ACC112 (cell line): ENCODE data around the gene KISS1.
A peak's percentile ranks its signal among the peaks of the same experiment; 100 is the strongest.

Experiments
- H2AFZ ChIP-seq: fragments of 200-600 bp; sonication (generic); one replicate; pipeline ENCODE4 v1.6.0; 2017; ENCODE audit warnings: antibody characterized with exemption, low read length; ENCODE audit not compliant: unreplicated experiment
- H3K27ac ChIP-seq: fragments of 200-600 bp; sonication (generic); 2 replicates; pipeline ENCODE4 v1.5.1; 2014; ENCODE audit warnings: low read depth, mild to moderate bottlenecking, antibody characterized with exemption, low read length, moderate library complexity
- H3K27me3 ChIP-seq: fragments of 200-600 bp; sonication (generic); 2 replicates; pipeline ENCODE4 v1.6.1; 2014; ENCODE audit warnings: mild to moderate bottlenecking, antibody characterized with exemption, low read length, moderate library complexity, mixed read lengths; ENCODE audit not compliant: insufficient read depth
- H3K36me3 ChIP-seq: fragments of 200-600 bp; sonication (generic); 2 replicates; pipeline ENCODE4 v1.6.1; 2016; ENCODE audit warnings: mild to moderate bottlenecking, antibody characterized with exemption, low read length, moderate library complexity, mixed read lengths; ENCODE audit not compliant: insufficient read depth
- H3K4me1 ChIP-seq: fragments of 200-600 bp; sonication (generic); one replicate; pipeline ENCODE4 v1.6.1; 2016; ENCODE audit warnings: low read length, mixed read lengths; ENCODE audit not compliant: insufficient read depth, unreplicated experiment, control insufficient read depth
- H3K4me3 ChIP-seq: fragments of 200-600 bp; sonication (generic); 2 replicates; pipeline ENCODE4 v1.5.1; 2014; ENCODE audit warnings: mild to moderate bottlenecking, low read depth, low read length
- H3K79me2 ChIP-seq: fragments of 200-600 bp; sonication (generic); one replicate; pipeline ENCODE4 v1.6.0; 2016; ENCODE audit warnings: low read length; ENCODE audit not compliant: control insufficient read depth, unreplicated experiment, insufficient read depth

The KISS1 gene

GRCh38 chr1:204192046-204192445 lies 4.2 kb downstream of the KISS1 start:
- no peaks in the 10 kb centered on the region for H3K36me3 ChIP-seq
- H3K27ac ChIP-seq, result no peak overlapping the region
- peaks cover 58% of the 10 kb centered on the region for H3K27me3 ChIP-seq
- no peaks in the 10 kb centered on the region for H3K79me2 ChIP-seq
- no peak overlapping the region for H3K4me3 ChIP-seq
- H3K4me1 ChIP-seq, result peaks cover 6% of the 10 kb centered on the region
- H2AFZ ChIP-seq, result no peak overlapping the region

- Histone ChIP-seq H3K27me3 (peaks cover 64% of the 10 kb centered on the region), H3K79me2 (no peaks in the 10 kb centered on the region), H3K4me3 (no peak overlapping the region), H3K4me1 (peaks cover 6% of the 10 kb centered on the region), H3K36me3 (no peaks in the 10 kb centered on the region), H3K27ac (no peak overlapping the region), H2AFZ (no peak overlapping the region)
Measured at GRCh38 chr1:204191456-204191855, 4.8 kb downstream of the KISS1 start.

- no peak overlapping the region for H3K27ac ChIP-seq
Measured at GRCh38 chr1:204190212-204191211, 5.8 kb downstream of the KISS1 start.

GRCh38 chr1:204188959-204189639 lies 7.2 kb downstream of the KISS1 start:
- no peaks in the 10 kb centered on the region for H3K36me3 ChIP-seq
- H3K4me1 ChIP-seq, result peaks cover 6% of the 10 kb centered on the region
- H3K27ac ChIP-seq, result no peak overlapping the region
- no peak overlapping the region for H2AFZ ChIP-seq
- peaks cover 70% of the 10 kb centered on the region for H3K27me3 ChIP-seq
- no peak overlapping the region for H3K4me3 ChIP-seq
- H3K79me2 ChIP-seq, result no peaks in the 10 kb centered on the region

More at GRCh38 chr1:204190212-204191211, 5.8 kb downstream of the KISS1 start:
- no peaks in the 10 kb centered on the region for H3K36me3 ChIP-seq
- H3K79me2 ChIP-seq, result no peaks in the 10 kb centered on the region
- H3K27me3 ChIP-seq, result peaks cover 70% of the 10 kb centered on the region
- peak overlapping the region; percentile 44 for H3K4me3 ChIP-seq
- no peak overlapping the region for H2AFZ ChIP-seq
- peaks cover 6% of the 10 kb centered on the region for H3K4me1 ChIP-seq

- Histone ChIP-seq H3K27me3 (peaks cover 53% of the 10 kb centered on the region), H3K79me2 (no peaks in the 10 kb centered on the region), H3K27ac (no peak overlapping the region), H3K36me3 (no peaks in the 10 kb centered on the region), H2AFZ (no peak overlapping the region), H3K4me1 (peaks cover 6% of the 10 kb centered on the region), H3K4me3 (no peak overlapping the region)
Measured at GRCh38 chr1:204186597-204186996, 9.7 kb downstream of the KISS1 start.

GRCh38 chr1:204181116-204181515 lies 15.2 kb downstream of the KISS1 start:
- Histone ChIP-seq H3K27ac (no peak overlapping the region), H3K4me1 (no peaks in the 10 kb centered on the region), H3K27me3 (peaks cover 37% of the 10 kb centered on the region), H3K4me3 (no peak overlapping the region), H3K79me2 (no peaks in the 10 kb centered on the region), H2AFZ (no peak overlapping the region), H3K36me3 (no peaks in the 10 kb centered on the region)

GRCh38 chr1:204180133-204180532 lies 16.2 kb downstream of the KISS1 start:
- no peaks in the 10 kb centered on the region for H3K79me2 ChIP-seq
- peaks cover 40% of the 10 kb centered on the region for H3K27me3 ChIP-seq
- no peak overlapping the region for H3K27ac ChIP-seq
- no peaks in the 10 kb centered on the region for H3K36me3 ChIP-seq
- no peaks in the 10 kb centered on the region for H3K4me1 ChIP-seq
- H3K4me3 ChIP-seq, result no peak overlapping the region
- no peak overlapping the region for H2AFZ ChIP-seq

- no peak overlapping the region for H2AFZ ChIP-seq
- H3K27me3 ChIP-seq, result peaks cover 38% of the 10 kb centered on the region
- no peaks in the 10 kb centered on the region for H3K79me2 ChIP-seq
- H3K36me3 ChIP-seq, result no peaks in the 10 kb centered on the region
- H3K4me1 ChIP-seq, result no peaks in the 10 kb centered on the region
- H3K4me3 ChIP-seq, result no peak overlapping the region
- no peak overlapping the region for H3K27ac ChIP-seq
Measured at GRCh38 chr1:204178487-204179281, 17.6 kb downstream of the KISS1 start.

- no peaks in the 10 kb centered on the region for H3K36me3 ChIP-seq
- H3K4me3 ChIP-seq, result no peak overlapping the region
- no peaks in the 10 kb centered on the region for H3K79me2 ChIP-seq
- peaks cover 3% of the 10 kb centered on the region for H3K4me1 ChIP-seq
- peaks cover 38% of the 10 kb centered on the region for H3K27me3 ChIP-seq
- H3K27ac ChIP-seq, result no peak overlapping the region
- H2AFZ ChIP-seq, result no peak overlapping the region
Measured at GRCh38 chr1:204177133-204177532, 19.2 kb downstream of the KISS1 start.

GRCh38 chr1:204176049-204176448 lies 20.2 kb downstream of the KISS1 start:
- H3K79me2 ChIP-seq, result no peaks in the 10 kb centered on the region
- no peak overlapping the region for H2AFZ ChIP-seq
- H3K27ac ChIP-seq, result no peak overlapping the region
- H3K36me3 ChIP-seq, result no peaks in the 10 kb centered on the region
- H3K4me1 ChIP-seq, result peaks cover 10% of the 10 kb centered on the region
- H3K27me3 ChIP-seq, result peaks cover 38% of the 10 kb centered on the region
- H3K4me3 ChIP-seq, result no peak overlapping the region
